ENCODE data around the gene SETD6. TPM values are rescaled to one million over a fixed set of nuclear protein-coding genes. Genes with fewer than 3 reads are reported as not detected.

The SETD6 gene
- total and polyA plus RNA-seq, 5 donors = 8.5 to 12.4 (median 9.9) TPM

DNA sequence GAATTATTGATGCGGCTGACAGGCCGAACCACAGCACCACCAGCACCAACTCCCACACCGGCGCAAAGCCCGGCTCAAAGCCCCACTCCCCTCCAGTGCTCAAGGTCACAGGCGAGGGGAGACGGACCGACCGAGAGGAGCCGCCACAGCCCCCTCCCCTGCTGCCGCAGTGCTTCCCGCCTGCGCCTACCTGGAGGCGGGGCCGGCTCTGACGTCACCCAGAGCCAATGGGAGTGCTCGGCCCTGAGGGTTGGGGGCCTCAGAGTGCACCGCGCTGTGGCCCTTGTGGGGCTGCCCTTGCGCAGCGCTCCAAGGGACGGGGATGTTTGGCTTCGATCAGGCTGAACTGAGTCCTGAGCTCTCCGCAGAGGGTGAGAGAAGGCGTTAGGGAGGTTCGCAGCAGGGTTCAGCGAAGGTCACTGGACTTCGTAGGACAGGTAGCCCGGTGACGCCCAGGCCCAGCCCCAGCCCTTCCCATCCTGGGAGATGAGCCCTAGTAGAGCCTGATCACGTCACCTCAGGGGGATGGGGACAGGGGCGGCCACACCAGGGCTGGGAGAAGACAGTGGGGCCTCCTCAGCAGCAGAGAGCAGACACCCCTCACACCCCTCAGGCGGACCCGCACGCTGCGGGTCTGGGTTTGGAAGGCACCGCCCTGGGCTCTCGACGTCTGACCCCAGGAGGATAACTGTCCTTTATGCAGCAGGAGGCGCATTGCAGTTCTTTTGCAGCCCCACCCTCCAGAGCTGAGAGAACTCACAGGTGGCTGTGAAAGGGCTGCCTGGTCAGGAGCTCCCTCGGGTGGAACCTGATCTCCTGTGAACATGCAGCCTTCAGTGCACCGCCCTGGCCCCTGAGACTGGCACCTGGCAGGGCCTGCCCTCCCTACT, 13.8 kb upstream of the SETD6 start:
- ATAC-seq (peak in 1 of 2 donors; percentile 23), DNase-seq (peak in 2 of 3 donors; percentile 51 to 55)
- Histone ChIP-seq H3K4me1 (ENCODE audit: control insufficient read depth, insufficient read depth, low read length) (no peaks in the 10 kb centered on the region), H3K9me3 (ENCODE audit: control insufficient read depth, low read length) (no peaks in the 10 kb centered on the region), H3K27me3 (ENCODE audit: control insufficient read depth, insufficient read depth) (no peaks in the 10 kb centered on the region), H3K27ac (ENCODE audit: low read length) (no peak overlapping the region), H3K4me3 (ENCODE audit: low read length) (no peak overlapping the region)
- WGBS = 42% methylated on average over 42 of the region's 42 CpGs
- intact Hi-C loops (cut with DNase I) = no loop called here

DNA sequence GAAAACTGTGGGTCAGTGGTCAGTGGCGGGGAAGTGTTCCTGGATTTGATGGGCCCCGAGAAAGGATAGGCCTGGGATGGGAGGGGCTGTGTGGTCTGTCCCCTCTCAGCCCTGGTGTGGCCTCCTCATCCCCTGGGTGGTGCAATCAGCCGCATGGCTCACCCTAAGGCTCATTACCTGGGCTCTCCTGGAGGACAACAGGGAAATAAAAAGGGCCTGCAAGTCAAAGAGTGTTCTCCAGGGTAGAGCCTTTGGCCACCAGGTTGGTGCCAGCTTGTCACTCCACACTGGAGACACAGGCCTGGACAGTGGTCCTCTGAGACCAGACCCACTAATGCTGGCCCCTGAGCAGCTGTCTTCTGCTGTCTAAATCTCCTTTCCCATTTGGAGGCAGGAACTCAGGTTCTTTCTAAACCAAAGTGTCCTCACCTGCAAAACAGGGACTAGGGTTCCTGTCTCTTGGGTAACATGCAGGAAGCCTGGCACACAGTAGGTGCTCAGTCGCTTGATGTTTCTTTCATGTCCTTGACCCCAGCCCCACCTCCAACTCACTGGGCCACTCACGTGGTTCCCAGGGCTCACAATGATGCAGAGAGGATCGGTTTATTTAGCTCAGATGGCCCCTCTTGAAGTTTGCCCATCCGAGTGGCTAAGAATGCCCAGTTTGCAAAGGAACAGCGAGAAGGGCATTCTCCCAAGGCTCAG, 12.9 kb upstream of the SETD6 start:
- intact Hi-C loops (cut with DNase I) = no loop called here
- Histone ChIP-seq H3K9me3 (ENCODE audit: control insufficient read depth, low read length) (no peaks in the 10 kb centered on the region), H3K4me3 (ENCODE audit: low read length) (no peak overlapping the region), H3K27me3 (ENCODE audit: control insufficient read depth, insufficient read depth) (no peaks in the 10 kb centered on the region), H3K27ac (ENCODE audit: low read length) (no peak overlapping the region), H3K4me1 (ENCODE audit: control insufficient read depth, insufficient read depth, low read length) (no peaks in the 10 kb centered on the region)
- DNase-seq = no peak
- WGBS = 80% methylated on average over 8 of the region's 8 CpGs
- ATAC-seq = no peak

DNA sequence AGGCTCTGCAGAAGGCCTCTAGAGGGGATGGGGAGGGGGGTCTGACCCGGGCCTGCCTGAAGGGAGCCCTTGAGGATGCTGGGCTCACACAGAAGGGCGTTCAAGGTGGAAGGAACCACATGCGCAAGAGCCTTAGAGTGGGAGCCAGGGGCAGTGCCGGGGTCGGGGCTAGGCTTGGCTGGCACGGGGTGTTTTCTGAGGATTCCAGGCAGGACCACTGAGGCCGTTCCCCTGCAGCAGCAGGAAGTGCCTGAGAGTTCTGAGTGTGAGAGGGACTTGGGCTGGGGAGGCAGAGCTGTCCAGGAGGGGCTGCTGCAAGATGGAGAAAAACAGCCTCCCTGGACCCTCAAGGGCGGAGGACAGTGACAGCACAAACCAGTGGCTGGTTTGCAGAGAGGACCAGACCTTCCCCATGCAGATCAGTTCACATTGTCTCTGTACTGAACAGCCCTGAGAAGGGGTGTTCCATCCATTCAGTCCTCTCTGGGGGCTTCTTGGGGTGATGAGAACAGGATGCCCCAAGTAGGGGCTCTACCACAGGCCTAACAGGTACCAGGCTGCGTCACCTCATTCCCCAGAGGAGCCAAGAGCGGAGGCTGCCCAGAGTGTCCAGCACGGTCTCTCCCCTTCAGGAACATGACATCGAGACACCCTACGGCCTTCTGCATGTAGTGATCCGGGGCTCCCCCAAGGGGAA, 12.0 kb upstream of the SETD6 start:
- ATAC-seq = no peak
- Histone ChIP-seq H3K4me3 (ENCODE audit: low read length) (no peak overlapping the region), H3K27ac (ENCODE audit: low read length) (no peak overlapping the region), H3K4me1 (ENCODE audit: control insufficient read depth, insufficient read depth, low read length) (no peaks in the 10 kb centered on the region), H3K27me3 (ENCODE audit: control insufficient read depth, insufficient read depth) (no peaks in the 10 kb centered on the region), H3K9me3 (ENCODE audit: control insufficient read depth, low read length) (no peaks in the 10 kb centered on the region)
- intact Hi-C loops (cut with DNase I) = no loop called here
- WGBS = 91% methylated on average over 14 of the region's 14 CpGs
- DNase-seq = peak in 1 of 3 donors; percentile 39

DNA sequence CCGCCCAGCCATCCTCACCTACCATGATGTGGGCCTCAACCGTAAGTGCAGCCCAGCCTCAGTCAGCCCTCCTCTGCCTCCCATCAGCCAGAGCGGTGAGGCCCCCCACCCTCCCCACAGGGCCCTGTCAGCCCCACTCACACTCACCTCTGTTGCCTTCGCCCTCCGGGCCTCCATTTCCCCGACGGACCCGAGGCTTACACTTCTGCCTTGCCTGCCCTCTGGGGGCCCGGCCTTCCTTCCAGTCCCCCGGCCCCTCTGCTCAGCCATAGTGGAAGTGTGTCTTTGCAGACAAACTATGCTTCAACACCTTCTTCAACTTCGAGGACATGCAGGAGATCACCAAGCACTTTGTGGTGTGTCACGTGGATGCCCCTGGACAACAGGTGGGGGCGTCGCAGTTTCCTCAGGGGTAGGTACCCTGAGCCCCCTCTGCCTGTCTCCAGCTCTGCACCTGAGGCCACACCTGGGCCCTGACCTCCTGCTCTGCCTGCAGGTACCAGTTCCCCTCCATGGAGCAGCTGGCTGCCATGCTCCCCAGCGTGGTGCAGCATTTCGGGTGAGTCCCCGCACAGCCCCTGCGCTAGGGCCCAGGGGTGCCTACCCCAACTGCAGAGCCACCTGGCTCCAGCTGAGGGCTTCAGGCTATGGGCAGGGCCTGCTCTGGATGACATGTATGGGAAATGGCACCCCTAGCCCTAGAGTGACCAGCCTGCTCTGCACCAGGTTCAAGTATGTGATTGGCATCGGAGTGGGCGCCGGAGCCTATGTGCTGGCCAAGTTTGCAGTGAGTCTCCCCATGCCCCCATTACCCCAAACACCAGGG, 11.2 kb upstream of the SETD6 start:
- peak in 1 of 3 donors; percentile 51 for DNase-seq
- Histone ChIP-seq H3K27ac (ENCODE audit: low read length) (no peak overlapping the region), H3K27me3 (ENCODE audit: control insufficient read depth, insufficient read depth) (no peaks in the 10 kb centered on the region), H3K4me3 (ENCODE audit: low read length) (no peak overlapping the region), H3K4me1 (ENCODE audit: control insufficient read depth, insufficient read depth, low read length) (no peaks in the 10 kb centered on the region), H3K9me3 (ENCODE audit: control insufficient read depth, low read length) (no peaks in the 10 kb centered on the region)
- no peak for ATAC-seq
- intact Hi-C loops (cut with DNase I) = no loop called here
- 95% methylated on average over 21 of the region's 21 CpGs for WGBS

DNA sequence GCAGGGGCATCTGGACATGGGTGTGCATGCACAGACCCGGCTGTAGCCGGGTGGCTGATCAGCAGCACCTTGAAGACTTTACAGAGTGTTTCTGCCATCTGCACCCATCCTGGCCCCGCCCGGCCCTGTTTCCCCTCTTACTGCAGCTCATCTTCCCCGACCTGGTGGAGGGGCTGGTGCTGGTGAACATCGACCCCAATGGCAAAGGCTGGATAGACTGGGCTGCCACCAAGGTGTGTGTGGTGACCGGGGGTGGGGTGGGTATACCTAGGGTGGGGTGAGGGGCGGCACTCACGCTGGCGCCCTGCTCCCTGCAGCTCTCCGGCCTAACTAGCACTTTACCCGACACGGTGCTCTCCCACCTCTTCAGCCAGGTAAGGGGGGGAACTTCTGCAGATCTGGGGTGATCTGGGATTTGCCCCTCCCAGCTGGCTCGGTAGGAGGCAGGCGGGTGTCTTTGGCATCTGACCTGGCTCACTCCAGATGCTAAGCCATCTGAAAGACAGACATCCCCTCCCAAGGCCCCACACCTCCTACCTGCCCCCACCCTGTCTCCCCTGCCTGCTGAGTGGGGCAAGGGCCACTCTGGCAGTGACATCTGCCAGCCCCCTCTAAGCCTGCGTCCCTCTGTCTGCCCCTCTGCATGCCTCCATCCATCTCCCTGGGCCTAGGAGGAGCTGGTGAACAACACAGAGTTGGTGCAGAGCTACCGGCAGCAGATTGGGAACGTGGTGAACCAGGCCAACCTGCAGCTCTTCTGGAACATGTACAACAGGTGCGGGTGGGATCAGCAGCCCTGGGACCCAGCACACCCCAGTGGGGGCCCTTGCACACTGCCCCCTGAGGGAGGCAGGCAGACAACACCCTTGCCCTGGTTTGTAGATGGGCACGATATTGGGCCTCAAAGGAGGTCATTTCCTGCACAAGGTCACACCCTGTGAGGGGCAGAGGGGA, 8.8 kb upstream of the SETD6 start:
- no peak overlapping the region for H3K4me3 ChIP-seq (ENCODE audit: low read length)
- WGBS = 84% methylated on average over 20 of the region's 20 CpGs
- H3K4me1 ChIP-seq (ENCODE audit: control insufficient read depth, insufficient read depth, low read length) = no peaks in the 10 kb centered on the region
- ATAC-seq (no peak), DNase-seq (peak in 2 of 3 donors; percentile 24 to 28)
- no peaks in the 10 kb centered on the region for H3K9me3 ChIP-seq (ENCODE audit: control insufficient read depth, low read length)
- H3K27ac ChIP-seq (ENCODE audit: low read length) = no peak overlapping the region
- intact Hi-C loops (cut with DNase I) = no loop called here
- H3K27me3 ChIP-seq (ENCODE audit: control insufficient read depth, insufficient read depth) = no peaks in the 10 kb centered on the region

DNA sequence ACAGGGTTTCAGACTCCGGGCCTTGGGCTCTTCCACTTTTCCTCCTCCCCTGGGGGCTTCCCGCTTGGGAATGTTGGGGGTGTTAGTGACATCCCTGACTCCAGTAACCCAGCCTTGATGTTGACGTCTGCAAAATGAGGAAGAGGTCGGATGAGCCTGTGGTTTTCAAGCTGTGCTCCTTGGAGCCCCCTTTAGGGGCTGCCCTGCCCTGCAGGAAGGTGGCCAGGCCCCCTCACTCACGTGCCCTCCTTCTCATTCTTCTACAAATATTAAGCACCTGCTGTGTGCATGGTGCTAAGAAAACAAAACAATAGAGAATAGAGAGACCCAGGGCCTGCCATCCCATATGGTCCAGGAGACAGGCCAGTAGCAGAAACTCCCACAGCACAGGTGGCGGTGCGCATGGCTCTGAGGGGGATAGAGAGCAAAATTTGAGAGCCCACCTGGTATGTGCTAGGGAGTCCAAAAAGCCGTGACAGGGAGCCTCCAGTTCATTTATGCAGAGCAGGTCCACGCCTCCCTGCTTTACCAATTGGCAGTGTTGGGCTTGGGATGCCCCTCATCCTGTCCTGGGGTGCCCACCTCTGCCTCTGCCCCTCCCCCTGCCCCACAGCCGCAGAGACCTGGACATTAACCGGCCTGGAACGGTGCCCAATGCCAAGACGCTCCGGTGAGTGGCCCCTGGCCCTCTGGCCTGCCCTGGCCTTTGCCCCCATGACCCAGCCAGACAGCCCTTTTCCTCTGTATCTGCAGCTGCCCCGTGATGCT, 7.9 kb upstream of the SETD6 start:
- no peaks in the 10 kb centered on the region for H3K27me3 ChIP-seq (ENCODE audit: control insufficient read depth, insufficient read depth)
- intact Hi-C loops (cut with DNase I) = no loop called here
- no peaks in the 10 kb centered on the region for H3K9me3 ChIP-seq (ENCODE audit: control insufficient read depth, low read length)
- WGBS = 78% methylated on average over 15 of the region's 15 CpGs
- H3K4me3 ChIP-seq (ENCODE audit: low read length) = no peak overlapping the region
- H3K27ac ChIP-seq (ENCODE audit: low read length) = no peak overlapping the region
- ATAC-seq (no peak), DNase-seq (peak in 2 of 3 donors; percentile 31 to 51)
- H3K4me1 ChIP-seq (ENCODE audit: control insufficient read depth, insufficient read depth, low read length) = no peaks in the 10 kb centered on the region

DNA sequence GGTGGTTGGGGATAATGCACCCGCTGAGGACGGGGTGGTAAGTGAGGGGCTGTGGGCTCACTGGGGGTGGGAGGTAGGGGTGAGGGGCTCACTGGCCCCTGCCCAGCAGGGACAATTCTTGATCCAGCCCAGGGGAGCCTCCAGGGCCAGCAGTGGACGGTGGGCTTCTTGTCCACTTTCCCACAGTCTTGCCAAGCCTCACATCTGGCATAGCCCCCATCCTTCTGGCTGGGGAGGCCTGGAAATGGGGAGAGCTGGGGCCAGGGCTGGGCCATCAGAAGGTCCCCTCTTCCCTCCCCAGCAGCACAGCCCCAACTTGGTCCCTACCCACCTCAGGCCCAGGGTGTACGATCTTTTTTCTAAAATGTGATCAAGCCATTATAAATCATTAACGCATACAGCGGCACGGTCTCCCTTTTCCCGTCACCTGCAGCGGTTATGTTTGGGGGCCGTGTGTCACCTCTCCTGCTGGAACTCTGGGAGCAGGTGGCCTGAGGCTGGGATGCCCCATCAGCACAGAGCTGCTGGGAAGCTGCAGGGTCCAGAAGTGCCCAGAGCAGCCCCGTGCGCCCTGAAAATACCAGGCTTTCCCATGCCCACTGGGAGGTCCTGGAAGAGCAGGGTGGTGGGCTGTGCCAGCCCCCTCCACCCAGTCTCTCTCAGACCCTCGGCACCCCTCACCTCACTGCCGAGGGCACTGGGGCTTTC, 7.2 kb upstream of the SETD6 start:
- H3K9me3 ChIP-seq (ENCODE audit: control insufficient read depth, low read length) = no peaks in the 10 kb centered on the region
- ATAC-seq (no peak), DNase-seq (peak in 1 of 3 donors; percentile 40)
- H3K4me1 ChIP-seq (ENCODE audit: control insufficient read depth, insufficient read depth, low read length) = no peaks in the 10 kb centered on the region
- intact Hi-C loops (cut with DNase I) = no loop called here
- WGBS = 91% methylated on average over 14 of the region's 14 CpGs
- no peaks in the 10 kb centered on the region for H3K27me3 ChIP-seq (ENCODE audit: control insufficient read depth, insufficient read depth)
- H3K27ac ChIP-seq (ENCODE audit: low read length) = no peak overlapping the region
- no peak overlapping the region for H3K4me3 ChIP-seq (ENCODE audit: low read length)

DNA sequence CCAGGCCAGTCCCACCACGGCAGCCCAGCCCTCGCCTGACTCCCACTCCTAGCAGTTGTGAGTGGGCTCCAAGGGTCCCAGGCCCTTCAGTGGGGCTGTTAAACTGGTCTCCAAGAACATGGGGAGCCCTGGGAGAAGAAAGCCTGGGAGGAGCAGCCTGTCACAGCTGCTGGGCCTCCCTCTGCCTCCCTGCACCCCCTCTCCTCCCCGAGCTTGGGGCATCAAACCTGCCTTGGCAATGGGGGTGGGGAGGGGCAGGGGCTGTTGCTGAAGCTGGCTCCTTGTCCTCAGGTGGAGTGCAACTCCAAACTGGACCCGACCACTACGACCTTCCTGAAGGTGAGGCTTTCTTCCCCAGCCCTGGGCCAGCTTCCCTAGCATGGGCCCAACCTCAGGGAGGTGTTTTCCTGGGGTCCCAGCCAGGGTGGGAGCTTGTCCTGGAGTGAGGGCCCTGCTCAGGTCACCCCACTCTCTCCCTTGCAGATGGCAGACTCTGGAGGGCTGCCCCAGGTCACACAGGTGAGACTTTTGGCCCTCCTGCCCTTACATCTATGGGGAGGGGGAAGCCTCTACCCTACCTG, 6.6 kb upstream of the SETD6 start:
- Histone ChIP-seq H3K4me1 (ENCODE audit: control insufficient read depth, insufficient read depth, low read length) (no peaks in the 10 kb centered on the region), H3K27me3 (ENCODE audit: control insufficient read depth, insufficient read depth) (no peaks in the 10 kb centered on the region), H3K9me3 (ENCODE audit: control insufficient read depth, low read length) (no peaks in the 10 kb centered on the region), H3K4me3 (ENCODE audit: low read length) (no peak overlapping the region), H3K27ac (ENCODE audit: low read length) (no peak overlapping the region)
- ATAC-seq (no peak), DNase-seq (peak in 1 of 3 donors; percentile 37)
- intact Hi-C loops (cut with DNase I) = no loop called here
- WGBS = 86% methylated on average over 5 of the region's 5 CpGs
